Measurements from ENCODE around the gene EML1.
A peak's percentile ranks its signal among the peaks of the same experiment; 100 is the strongest.

The EML1 gene

GRCh38 chr14:99792210-99792535, 1.0 kb upstream of the EML1 start:
- H3K4me3 ChIP-seq (ENCODE audit: low read depth, low read length): no peak overlapping the region
- TF ChIP-seq CTCF (IDR thresholded peaks at IDR 0.05; ENCODE audit: low read depth, low read length): no peak

- no peak for TF ChIP-seq CTCF (IDR thresholded peaks at IDR 0.05; ENCODE audit: low read depth, low read length)
- H3K4me3 ChIP-seq (ENCODE audit: low read depth, low read length): peak overlapping the region; percentile 30
Observed at GRCh38 chr14:99792551-99793212, 531 bp upstream of the EML1 start.

- H3K4me3 ChIP-seq (ENCODE audit: low read depth, low read length): peak overlapping the region; percentile 79
- TF ChIP-seq CTCF (IDR thresholded peaks at IDR 0.05; ENCODE audit: low read depth, low read length): no peak
Observed at GRCh38 chr14:99794151-99794780, 1.1 kb downstream of the EML1 start.

GRCh38 chr14:99795046-99795445, 1.8 kb downstream of the EML1 start:
- TF ChIP-seq CTCF (IDR thresholded peaks at IDR 0.05; ENCODE audit: low read depth, low read length): no peak
- H3K4me3 ChIP-seq (ENCODE audit: low read depth, low read length): peak overlapping the region; percentile 79

- TF ChIP-seq CTCF (IDR thresholded peaks at IDR 0.05; ENCODE audit: low read depth, low read length): no peak
Observed at GRCh38 chr14:99797231-99797630, 4.0 kb downstream of the EML1 start.

GRCh38 chr14:99800781-99801180, 7.6 kb downstream of the EML1 start:
- no peak overlapping the region for H3K4me3 ChIP-seq (ENCODE audit: low read depth, low read length)
- TF ChIP-seq CTCF (IDR thresholded peaks at IDR 0.05; ENCODE audit: low read depth, low read length): no peak

More at GRCh38 chr14:99797231-99797630, 4.0 kb downstream of the EML1 start:
- H3K4me3 ChIP-seq (ENCODE audit: low read depth, low read length): no peak overlapping the region

- TF ChIP-seq CTCF (IDR thresholded peaks at IDR 0.05; ENCODE audit: low read depth, low read length): no peak
- no peak overlapping the region for H3K4me3 ChIP-seq (ENCODE audit: low read depth, low read length)
Observed at GRCh38 chr14:99802301-99803105, 9.3 kb downstream of the EML1 start.

Measured in WI38 (cell line).